KMS-11 (cell line): ENCODE data around the gene PHACTR1.

Experiments used
- H2AFZ ChIP-seq: fragments of 200-600 bp; sonication (generic); 2 replicates; pipeline ENCODE4 v1.6.1; 2016; ENCODE audit warnings: antibody characterized with exemption, mixed run types, low read depth
- H3K27ac ChIP-seq: fragments of 200-600 bp; sonication (generic); 2 replicates; pipeline ENCODE4 v1.6.1; 2016; ENCODE audit warnings: mild to moderate bottlenecking, mixed run types
- H3K27me3 ChIP-seq: fragments of 200-600 bp; sonication (generic); 2 replicates; pipeline ENCODE4 v1.6.1; 2017; ENCODE audit warnings: mild to moderate bottlenecking, low read depth, mixed run types, moderate library complexity; ENCODE audit not compliant: insufficient read depth
- H3K36me3 ChIP-seq: fragments of 200-600 bp; sonication (generic); 2 replicates; pipeline ENCODE4 v1.6.1; 2017; ENCODE audit warnings: mild to moderate bottlenecking, mixed run types; ENCODE audit not compliant: insufficient read depth
- H3K4me1 ChIP-seq: fragments of 200-600 bp; sonication (generic); 2 replicates; pipeline ENCODE4 v1.6.1; 2016; ENCODE audit warnings: mild to moderate bottlenecking, low read depth, mixed run types; ENCODE audit not compliant: poor library complexity, severe bottlenecking
- H3K4me2 ChIP-seq: fragments of 200-600 bp; sonication (generic); 2 replicates; pipeline ENCODE4 v1.7.0; 2016; ENCODE audit warnings: mild to moderate bottlenecking, mixed run types
- H3K4me3 ChIP-seq: fragments of 200-600 bp; sonication (generic); IDR thresholded peaks from 2 replicates; pipeline ENCODE4 v1.6.1; 2017; ENCODE audit warnings: low read depth, low read length, mixed read lengths; ENCODE audit not compliant: insufficient read depth
- H3K79me2 ChIP-seq: fragments of 200-600 bp; sonication (generic); 2 replicates; pipeline ENCODE4 v1.6.1; 2016; ENCODE audit warnings: low read depth, mixed run types; ENCODE audit not compliant: insufficient read depth
- H3K9ac ChIP-seq: fragments of 200-600 bp; sonication (generic); 2 replicates; pipeline ENCODE4 v1.6.1; 2016; ENCODE audit warnings: mild to moderate bottlenecking, mixed run types
- H4K20me1 ChIP-seq: fragments of 200-600 bp; sonication (generic); 2 replicates; pipeline ENCODE4 v1.6.1; 2016; ENCODE audit warnings: mild to moderate bottlenecking, mixed run types; ENCODE audit not compliant: insufficient read depth
- TF ChIP-seq, protein P1 (sequence below): fragments of 200-600 bp; sonication (generic); conservative IDR thresholded peaks from 2 replicates; pipeline ENCODE4 v1.6.1; 2017; ENCODE audit warnings: low read depth, mild to moderate bottlenecking, antibody characterized with exemption, low read length, moderate library complexity, mixed read lengths

Gene PHACTR1

GRCh38 chr6:13248994-13249393, 532.4 kb downstream of the PHACTR1 start:
- H3K27ac ChIP-seq = no peak overlapping the region
- no peak overlapping the region for H3K4me2 ChIP-seq
- no peaks in the 10 kb centered on the region for H4K20me1 ChIP-seq
- H3K9ac ChIP-seq = no peak overlapping the region
- no peak overlapping the region for H3K4me3 ChIP-seq
- H3K27me3 ChIP-seq = no peaks in the 10 kb centered on the region
- no peaks in the 10 kb centered on the region for H3K79me2 ChIP-seq
- no peaks in the 10 kb centered on the region for H3K4me1 ChIP-seq
- TF ChIP-seq, protein P1, sequence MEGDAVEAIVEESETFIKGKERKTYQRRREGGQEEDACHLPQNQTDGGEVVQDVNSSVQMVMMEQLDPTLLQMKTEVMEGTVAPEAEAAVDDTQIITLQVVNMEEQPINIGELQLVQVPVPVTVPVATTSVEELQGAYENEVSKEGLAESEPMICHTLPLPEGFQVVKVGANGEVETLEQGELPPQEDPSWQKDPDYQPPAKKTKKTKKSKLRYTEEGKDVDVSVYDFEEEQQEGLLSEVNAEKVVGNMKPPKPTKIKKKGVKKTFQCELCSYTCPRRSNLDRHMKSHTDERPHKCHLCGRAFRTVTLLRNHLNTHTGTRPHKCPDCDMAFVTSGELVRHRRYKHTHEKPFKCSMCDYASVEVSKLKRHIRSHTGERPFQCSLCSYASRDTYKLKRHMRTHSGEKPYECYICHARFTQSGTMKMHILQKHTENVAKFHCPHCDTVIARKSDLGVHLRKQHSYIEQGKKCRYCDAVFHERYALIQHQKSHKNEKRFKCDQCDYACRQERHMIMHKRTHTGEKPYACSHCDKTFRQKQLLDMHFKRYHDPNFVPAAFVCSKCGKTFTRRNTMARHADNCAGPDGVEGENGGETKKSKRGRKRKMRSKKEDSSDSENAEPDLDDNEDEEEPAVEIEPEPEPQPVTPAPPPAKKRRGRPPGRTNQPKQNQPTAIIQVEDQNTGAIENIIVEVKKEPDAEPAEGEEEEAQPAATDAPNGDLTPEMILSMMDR = no peak
- H3K36me3 ChIP-seq = no peaks in the 10 kb centered on the region
- no peak overlapping the region for H2AFZ ChIP-seq

DNA sequence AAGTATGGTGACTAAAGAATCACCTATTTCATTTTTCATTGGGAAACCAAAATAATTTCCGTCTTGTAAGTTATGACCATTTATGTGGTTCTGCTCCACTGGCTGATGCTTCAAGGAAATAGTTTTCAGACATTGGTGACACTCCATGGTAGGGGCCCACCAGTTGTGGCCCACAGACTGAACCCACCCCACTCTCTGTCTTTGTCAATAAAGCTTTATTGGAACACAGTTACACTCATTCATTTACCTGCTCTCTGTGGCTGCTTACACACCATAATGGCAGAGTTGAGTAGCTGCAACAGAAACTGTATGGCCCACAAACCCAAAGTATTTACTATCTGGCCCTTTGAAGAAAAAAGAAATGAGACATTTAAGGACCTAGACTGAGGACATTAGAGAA, 533.2 kb downstream of the PHACTR1 start:
- no peak overlapping the region for H2AFZ ChIP-seq
- H3K27me3 ChIP-seq = no peaks in the 10 kb centered on the region
- H3K36me3 ChIP-seq = no peaks in the 10 kb centered on the region
- no peaks in the 10 kb centered on the region for H4K20me1 ChIP-seq
- no peak overlapping the region for H3K4me3 ChIP-seq
- TF ChIP-seq, protein P1 = no peak
- H3K79me2 ChIP-seq = no peaks in the 10 kb centered on the region
- no peak overlapping the region for H3K4me2 ChIP-seq
- H3K9ac ChIP-seq = no peak overlapping the region
- H3K27ac ChIP-seq = no peak overlapping the region
- H3K4me1 ChIP-seq = no peaks in the 10 kb centered on the region

DNA sequence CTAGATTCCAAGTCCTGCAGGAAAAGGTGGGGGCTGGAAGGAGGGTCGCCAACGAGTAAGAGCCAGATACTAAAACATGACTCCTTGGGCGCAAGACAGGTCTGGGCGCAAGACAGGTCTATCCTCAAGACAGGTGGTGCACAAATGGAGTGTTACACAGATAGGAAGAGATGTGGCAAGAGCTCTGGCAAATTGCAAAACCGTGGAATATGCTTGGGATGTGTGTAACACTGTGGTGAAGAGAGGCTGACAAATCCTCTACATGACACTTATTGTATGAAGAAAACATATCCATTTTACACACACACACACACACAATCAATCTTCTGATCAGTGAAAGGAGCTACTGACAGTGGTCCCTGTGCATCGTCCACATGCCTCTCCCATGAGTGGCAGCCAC, 534.1 kb downstream of the PHACTR1 start:
- H3K36me3 ChIP-seq = no peaks in the 10 kb centered on the region
- no peak overlapping the region for H3K4me3 ChIP-seq
- no peaks in the 10 kb centered on the region for H4K20me1 ChIP-seq
- H3K4me2 ChIP-seq = no peak overlapping the region
- H2AFZ ChIP-seq = no peak overlapping the region
- no peaks in the 10 kb centered on the region for H3K27me3 ChIP-seq
- H3K9ac ChIP-seq = no peak overlapping the region
- H3K79me2 ChIP-seq = no peaks in the 10 kb centered on the region
- H3K4me1 ChIP-seq = no peaks in the 10 kb centered on the region
- H3K27ac ChIP-seq = no peak overlapping the region
- TF ChIP-seq, protein P1 = no peak

GRCh38 chr6:13251242-13251641, 534.7 kb downstream of the PHACTR1 start:
- no peak overlapping the region for H3K27ac ChIP-seq
- TF ChIP-seq, protein P1 = no peak
- no peaks in the 10 kb centered on the region for H3K27me3 ChIP-seq
- H3K4me2 ChIP-seq = no peak overlapping the region
- no peak overlapping the region for H2AFZ ChIP-seq
- H3K9ac ChIP-seq = no peak overlapping the region
- no peaks in the 10 kb centered on the region for H3K79me2 ChIP-seq
- H3K4me3 ChIP-seq = no peak overlapping the region
- H4K20me1 ChIP-seq = no peaks in the 10 kb centered on the region
- H3K36me3 ChIP-seq = no peaks in the 10 kb centered on the region
- H3K4me1 ChIP-seq = no peaks in the 10 kb centered on the region
